ENCODE results near the gene UIMC1.

The UIMC1 gene

GRCh38 chr5:176922817-176923216 is 83.8 kb downstream of the UIMC1 start:
- no peak overlapping the region for H3K4me3 ChIP-seq (ENCODE audit: low read depth, low read length)
- no peak for TF ChIP-seq CTCF (IDR thresholded peaks at IDR 0.05; ENCODE audit: insufficient read depth, low read depth, low read length, missing control alignments)
- DNase-seq (ENCODE audit: low read depth), result no peak

- no peak overlapping the region for H3K4me3 ChIP-seq (ENCODE audit: low read depth, low read length)
- TF ChIP-seq CTCF (IDR thresholded peaks at IDR 0.05; ENCODE audit: insufficient read depth, low read depth, low read length, missing control alignments), result no peak
- no peak for DNase-seq (ENCODE audit: low read depth)
Observed at GRCh38 chr5:176921714-176922113, 84.9 kb downstream of the UIMC1 start.

GRCh38 chr5:176918613-176919012 is 88.0 kb downstream of the UIMC1 start:
- H3K4me3 ChIP-seq (ENCODE audit: low read depth, low read length), result no peak overlapping the region
- no peak for TF ChIP-seq CTCF (IDR thresholded peaks at IDR 0.05; ENCODE audit: insufficient read depth, low read depth, low read length, missing control alignments)
- no peak for DNase-seq (ENCODE audit: low read depth)

GRCh38 chr5:176916337-176916736 is 90.2 kb downstream of the UIMC1 start:
- no peak for TF ChIP-seq CTCF (IDR thresholded peaks at IDR 0.05; ENCODE audit: insufficient read depth, low read depth, low read length, missing control alignments)
- H3K4me3 ChIP-seq (ENCODE audit: low read depth, low read length), result no peak overlapping the region
- DNase-seq (ENCODE audit: low read depth), result no peak

GRCh38 chr5:176915906-176916305 is 90.7 kb downstream of the UIMC1 start:
- TF ChIP-seq CTCF (IDR thresholded peaks at IDR 0.05; ENCODE audit: insufficient read depth, low read depth, low read length, missing control alignments), result no peak
- no peak overlapping the region for H3K4me3 ChIP-seq (ENCODE audit: low read depth, low read length)
- no peak for DNase-seq (ENCODE audit: low read depth)

GRCh38 chr5:176912115-176912514 is 94.5 kb downstream of the UIMC1 start:
- no peak overlapping the region for H3K4me3 ChIP-seq (ENCODE audit: low read depth, low read length)
- DNase-seq (ENCODE audit: low read depth), result no peak
- TF ChIP-seq CTCF (IDR thresholded peaks at IDR 0.05; ENCODE audit: insufficient read depth, low read depth, low read length, missing control alignments), result no peak

- no peak for DNase-seq (ENCODE audit: low read depth)
- TF ChIP-seq CTCF (IDR thresholded peaks at IDR 0.05; ENCODE audit: insufficient read depth, low read depth, low read length, missing control alignments), result no peak
- H3K4me3 ChIP-seq (ENCODE audit: low read depth, low read length), result no peak overlapping the region
Observed at GRCh38 chr5:176908675-176909368, 97.8 kb downstream of the UIMC1 start.

Measured in GM12865 (cell line).